HL-60/S4 (cell line): ENCODE results near the gene HIPK2.

Experiments
- in situ Hi-C: fragments of 300-500 bp; cut with MboI; formaldehyde crosslinking; loops from 2 replicates; pipeline ENCODE4 v1.14.3; 2022; ENCODE audit warnings: low sequenced_read_pairs

Gene HIPK2

DNA sequence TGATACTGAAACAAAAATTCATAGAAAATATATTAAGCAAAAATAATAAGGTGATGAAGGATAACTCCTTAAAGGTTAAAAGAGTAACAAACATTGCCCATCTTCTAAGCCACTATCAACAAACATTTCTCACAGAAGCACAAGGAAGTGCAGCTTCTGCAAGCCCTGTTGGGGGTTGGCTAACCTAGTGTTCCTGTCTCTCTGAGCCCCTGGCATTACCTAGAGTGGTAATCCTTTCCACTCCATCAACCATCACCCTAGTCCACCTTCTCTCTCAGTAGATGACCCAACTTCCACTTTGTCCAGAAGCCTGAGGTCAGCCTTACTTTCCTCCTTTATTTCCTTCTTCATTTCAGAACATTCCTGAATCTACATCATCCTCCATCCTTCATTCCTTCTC, 59.7 kb downstream of the HIPK2 start:
- in situ Hi-C loops, result no loop called here

DNA sequence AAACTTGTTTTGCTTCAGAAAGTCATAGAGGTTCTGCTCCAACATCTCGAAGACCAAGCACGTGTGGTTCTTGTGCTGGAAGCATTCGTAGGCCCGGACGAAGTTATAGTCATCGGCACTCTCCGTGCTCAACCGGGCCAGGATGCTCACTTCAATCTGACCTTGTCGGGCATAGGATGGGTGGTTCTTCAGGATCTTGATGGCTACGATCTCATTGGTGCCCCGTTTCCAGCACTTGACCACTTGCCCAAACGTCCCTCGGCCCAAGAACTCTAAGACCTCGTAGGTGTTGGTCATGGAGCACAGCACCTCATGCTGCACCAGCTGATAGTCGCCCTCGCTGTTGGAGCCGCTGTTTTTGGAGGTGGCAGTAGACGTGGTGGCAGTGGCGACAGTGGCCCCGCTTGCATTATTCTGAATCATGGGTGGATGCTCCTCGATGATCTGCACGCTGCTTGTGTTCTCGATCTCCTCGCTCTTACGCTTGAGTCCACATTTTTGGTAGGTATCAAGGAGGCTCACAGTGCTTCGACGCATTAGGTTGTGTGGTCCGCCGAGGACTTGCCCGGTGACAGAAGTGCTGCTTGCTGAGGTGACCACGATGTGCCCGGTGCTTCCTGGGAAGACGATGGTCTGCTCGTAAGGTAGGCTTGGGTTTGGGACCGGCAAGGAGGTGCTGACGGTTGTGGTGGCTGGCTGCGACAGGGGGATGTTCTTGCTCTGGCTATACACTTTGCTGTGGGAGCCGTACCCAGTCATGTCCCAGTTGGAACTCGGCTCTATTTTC, 61.4 kb downstream of the HIPK2 start:
- in situ Hi-C loops, result no loop called here

DNA sequence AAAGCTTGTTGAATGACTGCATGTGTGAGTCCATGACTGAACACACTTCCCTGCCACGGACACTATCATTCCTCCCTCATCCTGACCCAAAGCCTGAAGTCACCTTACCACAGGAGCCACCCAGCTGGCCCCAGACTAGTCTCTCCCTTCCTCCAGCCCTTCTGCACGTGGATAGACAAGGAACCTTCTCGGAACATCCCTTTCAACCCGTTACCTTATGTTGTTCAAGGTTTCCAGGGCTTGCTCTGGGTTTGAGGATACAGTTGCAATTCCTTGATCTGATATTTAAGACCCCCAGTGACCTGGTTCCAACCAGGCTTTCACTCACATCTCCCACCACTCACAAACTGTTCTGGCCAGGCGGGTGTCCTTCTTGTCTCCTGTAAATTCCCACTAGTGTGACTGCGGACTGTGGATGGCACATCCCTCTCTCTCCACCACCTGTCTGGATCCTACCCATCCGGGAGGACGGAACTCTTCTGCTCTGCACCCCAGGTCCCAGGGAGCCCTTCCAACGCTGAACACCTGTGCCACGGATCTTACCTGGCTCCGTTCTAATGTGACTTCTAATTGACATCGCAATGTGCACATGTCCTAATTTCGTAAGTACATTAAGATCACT, 62.5 kb downstream of the HIPK2 start:
- in situ Hi-C loops, result no loop called here

DNA sequence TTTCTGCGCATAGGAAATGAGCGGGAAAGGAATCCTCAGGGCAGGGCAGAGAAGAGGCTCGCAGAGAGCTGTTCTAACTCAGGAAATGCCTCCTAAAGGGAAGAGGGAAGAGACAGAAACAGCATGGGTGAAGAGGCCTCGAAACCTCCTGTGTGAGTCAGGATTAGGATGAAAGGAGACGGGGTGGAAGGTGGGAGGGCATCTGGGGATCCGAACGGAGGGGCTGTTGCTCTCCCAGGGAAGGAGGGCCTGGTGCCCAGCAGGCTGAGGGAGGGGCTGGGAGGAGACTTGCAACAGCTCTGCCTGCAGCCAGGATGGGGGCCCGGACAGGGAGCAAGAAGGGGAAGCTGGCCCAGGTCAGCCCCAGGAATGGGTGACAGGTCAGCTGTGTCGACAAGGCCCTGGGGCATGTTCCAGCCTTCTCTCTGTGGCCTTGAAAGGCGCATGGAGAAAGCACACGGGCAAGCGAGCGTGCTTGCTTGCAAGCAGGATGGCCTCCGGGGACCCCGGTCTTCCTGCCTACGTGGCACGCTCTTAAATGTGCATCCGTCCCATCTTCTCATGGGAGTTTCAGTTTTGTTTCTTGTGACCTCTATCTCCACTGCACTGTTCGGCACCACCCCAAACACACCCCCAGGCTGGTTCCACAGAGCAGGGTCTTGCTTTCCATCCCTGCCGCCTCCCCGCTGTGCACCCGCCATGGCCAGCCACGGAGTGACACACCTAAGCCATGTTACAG, 63.5 kb downstream of the HIPK2 start:
- in situ Hi-C loops, result no loop called here

DNA sequence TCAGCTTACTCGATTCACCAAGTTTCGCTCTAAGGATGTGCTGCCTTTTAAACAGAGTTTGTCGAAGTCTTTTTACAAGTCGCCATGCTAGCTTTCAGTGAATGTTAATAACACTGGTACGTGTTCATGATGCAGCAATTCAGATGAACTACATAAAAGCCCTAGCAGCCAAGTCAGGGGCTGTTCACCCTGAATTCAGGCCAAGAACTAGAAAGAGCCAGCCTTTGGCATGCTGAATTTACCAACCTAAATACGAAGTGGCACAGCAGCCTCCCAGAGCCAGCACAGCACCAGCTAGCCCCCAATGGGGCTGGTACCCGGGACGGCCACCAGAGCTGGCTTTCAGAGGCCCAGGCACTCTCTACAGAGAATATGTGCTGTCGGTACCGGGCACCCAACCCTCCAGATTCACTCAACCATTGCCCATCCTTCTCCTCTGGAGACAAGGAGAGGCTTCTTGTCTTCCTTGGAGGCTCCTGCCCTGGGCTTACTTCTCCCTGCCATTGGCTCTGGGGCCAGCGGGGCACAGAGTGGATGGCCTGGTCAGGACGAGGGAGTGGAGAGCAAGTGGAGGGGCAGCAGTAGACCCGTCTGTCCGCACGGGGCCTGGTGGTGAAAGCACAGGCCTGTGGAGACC, 64.2 kb downstream of the HIPK2 start:
- in situ Hi-C loops, result no loop called here

DNA sequence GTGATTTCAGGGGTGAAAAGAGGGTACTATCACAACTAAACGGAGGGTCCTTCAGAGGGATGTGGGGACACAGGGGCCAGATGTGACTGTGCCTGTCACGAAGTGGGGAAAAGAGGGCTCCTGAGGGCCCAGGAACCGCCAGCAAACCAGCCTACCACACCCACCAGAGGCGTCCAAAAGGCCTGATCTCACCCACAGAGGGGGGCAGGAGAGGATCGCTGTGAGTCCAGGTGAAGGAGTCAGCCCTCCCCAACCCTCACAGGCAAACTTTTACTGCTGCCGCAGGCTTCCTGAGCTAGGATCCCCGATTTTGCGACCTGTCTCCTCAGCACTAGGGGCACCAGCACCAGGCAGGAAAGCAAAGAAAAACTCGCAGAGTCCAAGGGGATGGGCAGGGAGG, 64.7 kb downstream of the HIPK2 start:
- in situ Hi-C loops, result no loop called here

DNA sequence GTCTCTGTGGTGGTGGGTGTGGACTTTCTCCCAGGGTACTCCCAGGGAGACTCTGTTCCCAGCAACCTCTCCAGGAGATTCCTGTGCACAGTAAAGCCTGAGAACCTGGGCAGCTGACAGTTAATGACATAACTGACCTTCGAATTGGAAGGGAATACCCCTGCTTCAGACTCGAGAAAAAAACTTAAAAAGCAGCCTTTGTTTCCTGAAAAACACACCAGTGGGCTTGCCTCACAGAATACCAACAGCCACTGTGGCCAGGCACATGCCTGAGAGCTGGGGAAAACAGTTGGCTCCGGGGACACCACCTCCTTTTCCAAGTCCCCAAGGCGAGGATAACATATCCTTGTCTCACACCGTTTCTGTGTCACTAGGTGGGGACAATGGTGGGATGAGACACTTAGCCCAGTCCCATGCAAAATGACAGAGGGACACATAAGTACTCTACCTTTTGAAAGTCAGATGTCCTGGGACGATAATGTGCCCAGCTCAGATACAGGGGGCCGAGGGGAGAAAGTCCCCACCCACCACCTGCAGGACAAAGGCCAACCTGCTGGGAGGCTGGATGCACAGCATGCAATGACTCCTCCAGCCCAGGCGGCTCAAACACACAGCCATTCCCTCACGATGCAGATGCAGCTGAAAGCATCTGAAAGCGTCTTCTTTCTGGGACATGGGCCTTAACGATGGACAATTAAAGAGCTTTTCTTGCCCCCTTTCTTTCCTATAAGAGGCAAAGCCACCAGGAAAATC, 65.6 kb downstream of the HIPK2 start:
- in situ Hi-C loops, result no loop called here

DNA sequence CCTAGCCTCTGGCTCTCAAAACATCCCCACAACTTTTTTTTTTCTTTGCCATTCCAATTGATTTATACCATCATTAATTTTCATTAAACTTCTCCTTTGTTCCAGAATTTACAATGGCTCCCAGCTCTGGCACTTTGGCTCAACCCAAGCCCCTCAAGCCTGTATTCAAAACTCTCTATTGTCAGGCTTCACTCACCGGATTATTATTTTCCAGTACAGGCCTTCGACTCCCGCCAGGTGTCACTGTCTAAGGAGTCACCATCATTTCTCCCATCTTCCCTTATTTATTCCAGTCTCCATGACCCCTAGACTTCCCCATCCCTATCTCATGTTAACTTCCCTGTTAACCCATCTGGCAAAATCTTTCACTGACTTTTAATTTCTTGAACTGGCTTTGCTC, 67.8 kb downstream of the HIPK2 start:
- in situ Hi-C loops, result no loop called here

DNA sequence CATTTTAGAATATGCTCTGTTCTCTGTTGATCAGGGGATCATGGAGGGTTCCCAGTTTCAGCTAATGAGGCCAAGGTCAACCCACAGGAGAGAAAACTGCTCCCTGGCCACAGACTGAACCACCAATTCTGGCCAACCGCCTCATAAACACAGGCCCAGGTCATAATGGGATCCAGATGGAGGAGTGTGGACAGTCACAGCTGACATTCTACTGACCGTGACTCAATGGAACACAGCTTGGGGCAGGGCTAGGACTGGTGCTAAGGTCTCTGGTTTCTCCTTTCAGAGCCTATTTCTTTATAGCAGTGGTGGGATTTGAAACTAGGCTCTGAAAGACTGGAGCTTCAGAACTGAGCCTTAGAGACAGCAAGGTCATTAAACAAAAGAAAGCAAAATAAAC, 68.3 kb downstream of the HIPK2 start:
- in situ Hi-C loops, result no loop called here

DNA sequence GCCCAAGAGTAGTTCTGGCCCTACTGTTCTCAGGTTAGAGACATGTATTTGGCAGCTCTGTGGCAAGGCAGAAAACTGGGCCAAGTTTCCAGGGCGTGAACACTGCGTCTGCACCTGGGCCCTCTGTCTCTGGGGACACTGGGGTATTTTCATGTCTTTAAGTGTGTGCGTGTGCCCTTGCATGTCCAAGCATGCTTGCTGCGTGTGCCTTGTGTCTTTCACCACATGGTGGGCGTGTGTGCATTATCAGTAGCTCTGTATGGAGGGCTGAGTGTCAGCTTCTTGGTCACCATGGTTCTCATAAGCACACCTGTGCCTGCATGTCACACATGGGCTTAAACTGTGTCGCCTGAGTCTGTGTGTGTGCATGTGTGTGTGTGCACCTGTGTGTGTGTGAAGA, 69.3 kb downstream of the HIPK2 start:
- in situ Hi-C loops, result no loop called here

DNA sequence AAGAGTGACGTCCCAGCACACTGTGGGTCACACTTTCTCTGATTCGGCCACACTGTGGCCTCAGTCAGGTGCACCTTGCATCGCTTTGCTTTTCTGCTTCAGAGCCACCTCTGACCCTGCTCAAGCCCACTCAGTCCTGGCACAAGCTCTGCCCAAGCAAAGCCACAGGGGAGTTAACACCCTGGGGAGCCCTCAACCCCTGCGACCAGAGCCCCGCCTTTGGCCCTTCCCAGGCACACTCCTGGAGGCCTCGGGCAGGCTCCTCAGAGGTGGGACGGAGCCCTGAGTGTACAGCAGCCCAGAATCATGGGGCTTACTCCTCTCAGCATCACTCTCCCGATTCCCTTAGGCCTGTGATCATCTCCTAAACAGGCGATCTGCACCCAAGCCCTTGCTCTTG, 71.0 kb downstream of the HIPK2 start:
- in situ Hi-C loops, result no loop called here

DNA sequence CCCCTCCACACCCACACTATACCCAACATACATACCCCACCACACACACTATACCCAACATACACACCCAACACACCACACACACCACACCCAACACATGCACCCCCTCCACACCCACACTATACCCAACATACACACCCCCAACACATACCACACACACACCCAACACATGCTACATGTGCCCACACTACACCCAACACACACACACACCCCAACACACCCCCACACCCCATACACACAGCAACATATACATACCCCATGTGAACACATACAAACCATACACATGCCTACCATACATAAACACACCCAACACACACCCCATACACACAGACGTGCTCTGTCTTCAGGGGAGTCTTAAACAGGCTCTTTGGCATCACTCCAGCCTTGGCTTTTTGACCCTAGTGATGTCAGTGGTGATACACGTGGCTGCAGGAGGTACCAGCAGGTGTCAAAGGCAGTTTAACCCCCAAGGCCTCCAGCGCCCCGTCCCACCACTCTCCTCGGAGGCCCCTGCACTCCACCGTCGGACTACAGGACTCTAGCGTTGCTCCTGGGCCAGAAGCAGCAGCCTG, 73.4 kb downstream of the HIPK2 start:
- in situ Hi-C loops, result no loop called here

DNA sequence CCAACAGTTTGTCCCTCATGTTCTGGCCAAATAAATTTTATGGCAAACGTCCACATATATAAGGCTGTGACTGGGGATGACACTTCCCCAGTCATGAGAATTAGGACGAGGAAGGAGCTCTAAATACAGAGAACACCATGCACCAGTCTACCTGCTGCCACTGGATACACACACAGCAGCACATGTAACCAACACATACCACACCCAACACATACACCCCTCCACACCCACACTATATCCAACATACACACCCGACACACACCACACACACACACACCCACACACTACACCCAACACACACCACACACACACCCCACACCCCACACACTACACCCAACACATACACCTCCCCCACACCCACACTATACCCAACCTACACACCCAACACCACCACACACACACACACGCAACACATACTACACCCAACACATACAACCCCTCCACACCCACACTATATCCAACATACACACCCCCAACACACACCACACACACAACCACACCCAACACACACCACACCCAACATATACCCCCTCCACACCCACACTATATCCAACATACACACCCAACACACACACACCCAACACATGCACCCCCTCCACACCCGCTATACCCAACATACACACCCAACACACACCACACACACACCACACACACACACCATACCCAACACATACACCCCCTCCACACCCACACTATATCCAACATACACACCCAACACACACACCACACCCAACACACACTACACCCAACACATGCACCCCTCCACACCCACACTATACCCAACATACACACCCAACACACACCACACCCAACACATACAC, 74.1 kb downstream of the HIPK2 start:
- in situ Hi-C loops, result no loop called here

DNA sequence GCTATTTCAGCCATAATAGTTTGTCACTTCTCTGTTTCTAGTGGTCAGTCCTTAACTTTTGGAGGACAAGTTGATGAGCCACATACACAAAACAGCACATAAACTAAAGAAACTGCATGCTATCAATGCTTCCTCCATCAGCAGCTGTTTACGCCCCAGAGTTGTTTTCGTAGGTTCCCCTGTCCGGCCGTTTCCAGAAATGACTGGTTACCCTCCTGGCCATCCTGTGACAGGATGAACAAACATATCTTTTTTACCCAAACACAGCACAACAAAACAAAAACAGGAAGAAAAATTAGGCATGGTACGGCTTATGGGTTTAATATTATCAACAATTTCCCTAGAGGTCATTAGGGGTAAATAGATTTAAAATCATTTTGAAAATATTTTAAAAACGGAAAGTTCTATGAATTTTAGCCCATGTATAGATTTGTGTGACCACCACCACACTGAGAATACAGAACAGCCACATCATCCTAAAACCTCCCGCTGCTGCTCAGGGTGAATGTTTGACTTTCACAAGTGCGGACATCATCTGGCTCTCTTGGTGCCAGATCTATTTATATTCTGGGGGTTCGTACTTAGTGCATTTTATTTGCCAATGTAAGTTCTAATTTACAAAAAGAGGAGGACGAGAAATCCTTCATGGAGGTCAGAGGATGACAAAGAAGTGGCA, 74.8 kb downstream of the HIPK2 start:
- in situ Hi-C loops, result no loop called here

DNA sequence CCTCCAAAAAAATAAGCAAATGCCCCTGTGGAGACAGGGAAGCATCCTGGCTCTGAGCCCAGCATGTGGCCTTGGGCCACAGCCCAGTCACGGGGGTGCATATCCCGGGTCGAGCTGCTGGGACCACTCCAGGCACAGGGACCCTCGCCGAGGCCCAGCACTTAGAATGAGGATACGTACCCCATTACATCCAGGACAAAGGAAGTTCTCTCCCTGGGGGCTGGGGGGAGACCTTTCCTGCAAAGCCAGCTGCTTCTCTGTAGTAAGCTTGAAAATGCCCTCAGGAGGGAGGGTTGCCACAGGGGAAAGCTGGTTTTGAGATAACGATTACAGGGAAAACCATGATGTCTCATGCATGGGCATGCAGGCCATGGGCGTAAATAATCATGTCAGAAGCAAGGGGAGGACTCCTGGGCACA, 75.5 kb downstream of the HIPK2 start:
- in situ Hi-C loops, result no loop called here

DNA sequence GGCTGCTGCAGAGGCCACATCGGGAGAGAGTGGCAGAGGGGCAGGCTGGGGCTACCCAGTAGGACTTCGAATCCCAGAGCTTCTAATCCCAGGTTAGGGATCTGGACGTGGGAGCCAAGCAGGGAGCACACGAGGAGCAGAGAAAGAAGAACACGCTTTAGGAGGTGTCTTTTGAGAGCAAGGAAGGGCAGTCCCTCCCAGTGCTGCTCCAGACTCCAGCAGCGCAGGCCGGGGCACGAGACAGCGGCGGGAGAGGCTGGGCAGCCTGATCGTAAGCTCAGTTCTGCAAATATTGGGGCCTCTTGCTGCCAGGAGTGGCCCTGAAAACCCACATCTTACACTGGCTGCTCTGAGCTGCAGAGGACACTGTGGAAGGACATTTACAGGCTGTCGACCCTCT, 75.9 kb downstream of the HIPK2 start:
- in situ Hi-C loops, result no loop called here

DNA sequence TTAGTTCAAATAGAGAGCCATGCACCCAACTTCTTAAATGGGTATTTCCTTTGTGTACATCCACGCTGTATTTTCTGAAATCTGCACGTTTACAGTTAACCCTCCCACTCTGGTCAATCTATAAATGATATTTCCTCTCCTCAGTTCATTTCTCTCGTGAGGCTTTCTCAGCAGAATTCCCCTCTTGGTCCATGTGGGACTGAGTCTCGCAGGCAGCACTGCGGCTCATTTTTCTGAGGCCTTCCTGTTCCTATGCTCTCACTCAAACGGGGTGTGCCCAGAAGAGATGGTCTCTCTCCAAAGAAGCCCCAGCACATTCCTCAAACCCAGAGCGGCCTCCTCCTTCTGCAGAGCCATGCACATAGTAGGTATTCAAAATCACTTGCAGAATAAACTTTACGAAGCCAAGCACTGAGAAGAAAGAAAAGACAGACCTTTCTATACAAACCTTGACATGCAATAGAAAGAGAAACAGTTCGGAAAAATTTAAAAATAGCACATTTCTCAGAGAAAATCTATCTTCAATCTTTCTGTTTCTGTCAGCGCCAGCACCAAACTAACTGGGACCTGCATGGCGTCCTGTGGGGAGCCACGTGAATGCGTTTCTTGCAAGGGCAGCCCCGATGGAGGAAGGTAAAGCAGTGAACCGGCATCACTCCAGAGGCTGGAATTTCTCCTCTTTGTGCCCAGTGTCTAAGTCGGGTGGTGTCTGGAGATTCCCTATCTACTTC, 77.1 kb downstream of the HIPK2 start:
- in situ Hi-C loops, result no loop called here
